HepG2 (cell line): ENCODE measurements around the gene TTYH1. TPM values are rescaled to one million over a fixed set of nuclear protein-coding genes. Genes with fewer than 3 reads are reported as not detected.

Source experiments
- AHR ChIP-seq: IDR thresholded peaks from 2 replicates; pipeline ENCODE4 v1.6.1; 2018; ENCODE audit warnings: missing genetic modification reagents, missing compliant biosample characterization
- BHLHE40 ChIP-seq: IDR thresholded peaks from 2 replicates; pipeline ENCODE4 v1.6.1; 2011; ENCODE audit warnings: low read length, improper control_type of control experiment
- CAMTA2 ChIP-seq: sonication (generic); formaldehyde crosslinking; IDR thresholded peaks from 2 replicates; pipeline ENCODE4 v1.4.0; 2020; ENCODE audit warnings: mild to moderate bottlenecking, missing genetic modification reagents, borderline replicate concordance
- GATAD1 ChIP-seq: IDR thresholded peaks from 2 replicates; pipeline ENCODE4 v1.6.1; 2016; ENCODE audit warnings: missing genetic modification reagents, missing compliant biosample characterization
- HDAC2 ChIP-seq: sonication (generic); formaldehyde crosslinking; IDR thresholded peaks from 2 replicates; pipeline ENCODE4 v1.4.0; 2020; ENCODE audit warnings: missing genetic modification reagents
- HNF4G ChIP-seq, 2 experiments: sonication (generic) in 1 of 2; formaldehyde crosslinking in 1 of 2; IDR thresholded peaks; 2 replicates each; pipeline versions ENCODE4 v1.4.0 to v1.6.1; 2011 to 2020; ENCODE audit warnings: borderline replicate concordance in 2 of 2, low read depth in 2 of 2, mild to moderate bottlenecking in 2 of 2, low read length in 1 of 2, missing genetic modification reagents in 1 of 2, moderate library complexity in 1 of 2
- IRF2 ChIP-seq: IDR thresholded peaks from 2 replicates; pipeline ENCODE4 v1.6.1; 2018; ENCODE audit warnings: missing genetic modification reagents, missing compliant biosample characterization
- KLF11 ChIP-seq: IDR thresholded peaks from 2 replicates; pipeline ENCODE4 v1.6.1; 2016; ENCODE audit warnings: missing compliant biosample characterization
- MXD1 ChIP-seq: sonication (generic); formaldehyde crosslinking; IDR thresholded peaks from 2 replicates; pipeline ENCODE4 v1.4.0; 2020; ENCODE audit warnings: mild to moderate bottlenecking, missing genetic modification reagents
- TAF15 ChIP-seq: fragments of 200-400 bp; formaldehyde crosslinking; IDR thresholded peaks from one replicate; pipeline ENCODE4 v1.6.1; 2018; ENCODE audit warnings: mild to moderate bottlenecking, low read depth, low read length; ENCODE audit not compliant: poor library complexity, severe bottlenecking
- TBX2 ChIP-seq: sonication (generic); formaldehyde crosslinking; IDR thresholded peaks from 2 replicates; pipeline ENCODE4 v1.5.0; 2020; ENCODE audit warnings: missing genetic modification reagents, mild to moderate bottlenecking, borderline replicate concordance
- ZNF275 ChIP-seq: sonication (generic); formaldehyde crosslinking; IDR thresholded peaks from 2 replicates; pipeline ENCODE4 v1.8.0; 2022; ENCODE audit warnings: missing genetic modification reagents, mild to moderate bottlenecking, inconsistent platforms, borderline replicate concordance
- ZNF589 ChIP-seq: sonication (generic); formaldehyde crosslinking; conservative IDR thresholded peaks from 2 replicates; pipeline ENCODE4 v1.8.0; 2022; ENCODE audit warnings: mild to moderate bottlenecking, moderate library complexity, missing genetic modification reagents
- ZNF75D ChIP-seq: sonication (generic); formaldehyde crosslinking; IDR thresholded peaks from 2 replicates; pipeline ENCODE4 v1.8.1; 2023; ENCODE audit warnings: missing genetic modification reagents, mild to moderate bottlenecking, borderline replicate concordance
- ZSCAN30 ChIP-seq: sonication (generic); formaldehyde crosslinking; IDR thresholded peaks from 2 replicates; pipeline ENCODE4 v1.5.0; 2020; ENCODE audit warnings: mild to moderate bottlenecking, missing genetic modification reagents
- polyA plus RNA-seq, 8 experiments: library from polyadenylated mRNA; depleted of rRNA in 3 of 8; stranded (reverse) in 7 of 8; unstranded in 1 of 8; fragments of >200 nt; fragmentation: Illumina TruSeq in 4 of 8; extraction: Trizol in 4 of 8; gene quantifications; 2 replicates each; pipeline versions ENCODE4 v1.2.1 to v1.2.3, GENCODE V29; 2011 to 2016; ENCODE audit warnings: low read depth in 4 of 8, missing spikeins in 1 of 8, mixed read lengths in 1 of 8; ENCODE audit not compliant: insufficient read depth in 1 of 8
- total RNA-seq, 5 experiments: library from RNA; depleted of rRNA; stranded (reverse); fragments of >200 nt; fragmentation: Illumina TruSeq; extraction: Trizol; gene quantifications; 2 replicates each; pipeline ENCODE4 v1.2.3, GENCODE V29; 2016; ENCODE audit warnings: low read depth in 1 of 5
- TF ChIP-seq, protein P1 (sequence below): sonication (generic); formaldehyde crosslinking; IDR thresholded peaks from 2 replicates; pipeline ENCODE4 v1.4.0; 2020; ENCODE audit warnings: missing genetic modification reagents
- TF ChIP-seq, protein P2 (sequence below): IDR thresholded peaks from 2 replicates; pipeline ENCODE4 v1.6.1; 2016

Gene TTYH1
- total and polyA plus RNA-seq, 2 of the 13 experiments (the other 11 are each of a cell fraction or from before 2014, with no cell fraction given): 6.9 to 19.9 TPM

DNA sequence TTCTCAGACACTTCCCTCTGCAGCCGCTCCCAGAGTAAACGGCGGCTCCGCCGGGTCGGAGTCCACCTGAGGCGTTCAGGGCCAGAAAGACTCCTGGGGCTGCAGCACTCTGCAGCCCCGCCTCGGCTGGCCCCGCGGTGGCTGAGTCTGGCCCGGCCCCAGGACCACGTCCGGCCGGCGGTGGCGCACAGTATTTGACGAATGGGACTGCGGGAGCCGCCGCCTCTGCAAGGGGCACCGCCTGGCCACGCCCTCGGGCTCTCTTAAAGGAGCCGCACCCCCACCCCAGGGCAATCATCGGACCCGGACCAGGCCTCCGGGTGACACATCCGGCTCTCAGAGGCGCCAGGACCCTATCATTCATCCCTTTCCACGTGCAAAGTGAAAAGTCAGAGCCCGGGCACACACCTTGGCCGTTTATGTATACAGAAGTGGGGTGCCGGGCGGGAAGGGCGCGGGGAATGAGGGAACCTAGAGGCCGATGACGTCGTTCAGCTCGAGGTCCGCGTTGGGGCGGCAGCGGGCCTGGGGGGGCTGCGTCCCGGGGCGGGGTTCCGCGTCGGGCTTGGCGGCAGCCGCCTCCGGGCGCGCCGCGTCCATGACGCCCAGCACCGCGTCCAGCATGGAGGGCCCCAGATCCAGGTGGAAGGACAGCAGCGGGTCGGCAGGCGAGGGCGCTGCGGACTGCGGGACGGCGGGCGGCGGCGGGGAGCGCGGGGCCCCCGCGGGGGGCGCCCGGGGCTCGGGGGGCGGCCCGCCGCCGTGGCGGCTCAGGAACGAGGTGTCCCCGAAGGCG lies 49.6 kb downstream of the TTYH1 start (continued):
- TF ChIP-seq AHR (CRISPR knock-in tag) (peak; percentile 71; the same call in 1 of the 2 replicates), TAF15 (peak; percentile 78), HDAC2 (CRISPR knock-in tag) (no peak), ZSCAN30 (no peak), MXD1 (CRISPR knock-in tag) (no peak), BHLHE40 (no peak), ZNF75D (CRISPR knock-in tag) (no peak), IRF2 (CRISPR knock-in tag) (peak; percentile 25; the same call in 1 of the 2 replicates), ZNF275 (no peak), CAMTA2 (CRISPR knock-in tag) (no peak), GATAD1 (peak; percentile 72), ZNF589 (0 out of 2 replicates have a peak, but pooled peaks have one; percentile 34), TBX2 (CRISPR knock-in tag) (peak; percentile 53; the same call in 1 of the 2 replicates), HNF4G (IDR thresholded peaks at IDR 0.05; ENCODE audit: borderline replicate concordance, low read depth, low read length) (peak; percentile 21; the same call in 1 of the 2 replicates), HNF4G (CRISPR knock-in tag; IDR thresholded peaks at IDR 0.05; ENCODE audit: borderline replicate concordance, low read depth) (no peak), KLF11 (CRISPR knock-in tag) (no peak)
- TF ChIP-seq, protein P1, sequence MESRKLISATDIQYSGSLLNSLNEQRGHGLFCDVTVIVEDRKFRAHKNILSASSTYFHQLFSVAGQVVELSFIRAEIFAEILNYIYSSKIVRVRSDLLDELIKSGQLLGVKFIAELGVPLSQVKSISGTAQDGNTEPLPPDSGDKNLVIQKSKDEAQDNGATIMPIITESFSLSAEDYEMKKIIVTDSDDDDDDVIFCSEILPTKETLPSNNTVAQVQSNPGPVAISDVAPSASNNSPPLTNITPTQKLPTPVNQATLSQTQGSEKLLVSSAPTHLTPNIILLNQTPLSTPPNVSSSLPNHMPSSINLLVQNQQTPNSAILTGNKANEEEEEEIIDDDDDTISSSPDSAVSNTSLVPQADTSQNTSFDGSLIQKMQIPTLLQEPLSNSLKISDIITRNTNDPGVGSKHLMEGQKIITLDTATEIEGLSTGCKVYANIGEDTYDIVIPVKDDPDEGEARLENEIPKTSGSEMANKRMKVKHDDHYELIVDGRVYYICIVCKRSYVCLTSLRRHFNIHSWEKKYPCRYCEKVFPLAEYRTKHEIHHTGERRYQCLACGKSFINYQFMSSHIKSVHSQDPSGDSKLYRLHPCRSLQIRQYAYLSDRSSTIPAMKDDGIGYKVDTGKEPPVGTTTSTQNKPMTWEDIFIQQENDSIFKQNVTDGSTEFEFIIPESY: no peak; the same call in 1 of the 2 replicates
- TF ChIP-seq, protein P2, sequence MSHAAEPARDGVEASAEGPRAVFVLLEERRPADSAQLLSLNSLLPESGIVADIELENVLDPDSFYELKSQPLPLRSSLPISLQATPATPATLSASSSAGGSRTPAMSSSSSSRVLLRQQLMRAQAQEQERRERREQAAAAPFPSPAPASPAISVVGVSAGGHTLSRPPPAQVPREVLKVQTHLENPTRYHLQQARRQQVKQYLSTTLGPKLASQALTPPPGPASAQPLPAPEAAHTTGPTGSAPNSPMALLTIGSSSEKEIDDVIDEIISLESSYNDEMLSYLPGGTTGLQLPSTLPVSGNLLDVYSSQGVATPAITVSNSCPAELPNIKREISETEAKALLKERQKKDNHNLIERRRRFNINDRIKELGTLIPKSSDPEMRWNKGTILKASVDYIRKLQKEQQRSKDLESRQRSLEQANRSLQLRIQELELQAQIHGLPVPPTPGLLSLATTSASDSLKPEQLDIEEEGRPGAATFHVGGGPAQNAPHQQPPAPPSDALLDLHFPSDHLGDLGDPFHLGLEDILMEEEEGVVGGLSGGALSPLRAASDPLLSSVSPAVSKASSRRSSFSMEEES (CRISPR knock-in tag): no peak
